GM06990 (cell line): ENCODE measurements around the gene ITCH.
"Not testable (repeated sequence)": the region's sequence is repeated elsewhere in the genome, so short reads cannot be mapped to it uniquely, and the experiment has no call there.

ENCODE experiments used
- DNase-seq: peaks from one replicate; pipeline ENCODE4 v3.0.0-alpha.2; 2011; ENCODE audit not compliant: insufficient read length; ENCODE audit errors: extremely low read depth
- H3K27me3 ChIP-seq: replicated peaks from 2 replicates; pipeline ENCODE4 v1.6.0; 2011; ENCODE audit warnings: low read length; ENCODE audit not compliant: control insufficient read depth, insufficient read depth
- H3K36me3 ChIP-seq: 2 replicates; pipeline ENCODE4 v1.5.1; 2011; ENCODE audit warnings: low read length; ENCODE audit not compliant: control insufficient read depth, insufficient read depth
- H3K4me3 ChIP-seq: replicated peaks from 2 replicates; pipeline ENCODE4 v1.5.1; 2011; ENCODE audit warnings: low read depth, mild to moderate bottlenecking, control low read depth, low read length
- TF ChIP-seq, protein P1 (sequence below): IDR thresholded peaks from 2 replicates; pipeline ENCODE4 v1.5.1; 2011; ENCODE audit warnings: low read length, control low read depth, mild to moderate bottlenecking, inconsistent platforms; ENCODE audit not compliant: insufficient read depth, poor library complexity, severe bottlenecking

ITCH gene

DNA sequence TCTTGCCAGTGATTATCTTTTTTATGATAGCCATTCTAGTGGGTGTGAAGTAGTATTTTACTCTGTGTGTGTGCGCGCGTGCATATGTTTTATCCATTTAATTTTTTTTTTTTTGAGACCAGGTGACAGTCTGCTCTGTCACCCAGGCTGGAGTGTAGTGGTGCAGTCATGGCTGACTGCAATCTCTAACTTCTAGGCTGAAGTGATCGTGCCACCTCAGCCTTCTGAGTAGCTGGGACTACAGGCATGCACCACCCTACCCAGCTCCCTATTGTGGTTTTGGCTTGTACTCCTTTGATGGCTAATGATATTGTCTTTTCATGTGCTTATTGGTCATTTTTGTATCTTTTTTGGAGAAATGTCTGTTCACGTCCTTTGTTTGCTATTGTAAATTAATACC lies 33.3 kb downstream of the ITCH start:
- TF ChIP-seq, protein P1, sequence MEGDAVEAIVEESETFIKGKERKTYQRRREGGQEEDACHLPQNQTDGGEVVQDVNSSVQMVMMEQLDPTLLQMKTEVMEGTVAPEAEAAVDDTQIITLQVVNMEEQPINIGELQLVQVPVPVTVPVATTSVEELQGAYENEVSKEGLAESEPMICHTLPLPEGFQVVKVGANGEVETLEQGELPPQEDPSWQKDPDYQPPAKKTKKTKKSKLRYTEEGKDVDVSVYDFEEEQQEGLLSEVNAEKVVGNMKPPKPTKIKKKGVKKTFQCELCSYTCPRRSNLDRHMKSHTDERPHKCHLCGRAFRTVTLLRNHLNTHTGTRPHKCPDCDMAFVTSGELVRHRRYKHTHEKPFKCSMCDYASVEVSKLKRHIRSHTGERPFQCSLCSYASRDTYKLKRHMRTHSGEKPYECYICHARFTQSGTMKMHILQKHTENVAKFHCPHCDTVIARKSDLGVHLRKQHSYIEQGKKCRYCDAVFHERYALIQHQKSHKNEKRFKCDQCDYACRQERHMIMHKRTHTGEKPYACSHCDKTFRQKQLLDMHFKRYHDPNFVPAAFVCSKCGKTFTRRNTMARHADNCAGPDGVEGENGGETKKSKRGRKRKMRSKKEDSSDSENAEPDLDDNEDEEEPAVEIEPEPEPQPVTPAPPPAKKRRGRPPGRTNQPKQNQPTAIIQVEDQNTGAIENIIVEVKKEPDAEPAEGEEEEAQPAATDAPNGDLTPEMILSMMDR, result no peak
- peaks cover 4% of the 10 kb centered on the region for H3K36me3 ChIP-seq
- DNase-seq, result no peak
- H3K27me3 ChIP-seq, result no peaks in the 10 kb centered on the region
- no peak overlapping the region for H3K4me3 ChIP-seq

DNA sequence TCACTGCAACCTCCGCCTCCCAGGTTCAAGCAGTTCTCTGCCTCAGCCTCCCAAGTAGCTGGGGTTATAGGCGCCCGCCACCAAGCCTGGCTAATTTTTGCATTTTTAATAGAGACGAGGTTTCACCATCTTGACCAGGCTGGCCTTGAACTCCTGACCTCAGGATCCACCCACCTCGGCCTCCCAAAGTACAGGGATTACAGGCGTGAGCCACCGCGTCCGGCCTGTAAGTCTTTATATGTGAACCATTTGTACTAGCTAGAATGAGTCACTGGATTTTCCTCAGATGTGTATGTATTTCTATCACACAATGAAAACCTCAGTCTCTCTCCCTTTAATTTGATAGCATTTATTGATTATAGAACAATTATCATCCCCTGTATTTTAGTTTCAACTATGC lies 34.0 kb downstream of the ITCH start:
- Histone ChIP-seq H3K27me3 (no peaks in the 10 kb centered on the region), H3K4me3 (no peak overlapping the region), H3K36me3 (peaks cover 4% of the 10 kb centered on the region)
- TF ChIP-seq, protein P1, result no peak
- no peak for DNase-seq

DNA sequence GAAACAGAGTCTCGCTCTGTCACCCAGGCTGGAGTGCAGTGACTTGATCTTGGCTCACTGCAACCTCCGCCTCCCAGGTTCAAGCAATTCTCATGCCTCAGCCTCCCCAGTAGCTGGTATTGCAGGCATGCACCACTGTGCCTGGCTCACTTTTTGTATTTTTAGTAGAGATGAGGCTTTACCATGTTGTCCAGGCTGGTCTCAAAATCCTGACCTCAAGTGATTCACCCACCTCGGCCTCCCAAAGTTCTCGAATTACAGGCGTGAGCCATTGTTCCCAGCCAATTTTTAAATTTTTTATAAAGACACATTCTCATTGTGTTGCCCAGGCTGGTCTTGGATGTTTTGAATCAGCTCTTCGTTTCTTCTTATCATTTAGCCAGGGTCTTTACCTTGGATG lies 37.7 kb downstream of the ITCH start:
- DNase-seq, H3K36me3 ChIP-seq, H3K4me3 ChIP-seq, H3K27me3 ChIP-seq: not testable (repeated sequence)

DNA sequence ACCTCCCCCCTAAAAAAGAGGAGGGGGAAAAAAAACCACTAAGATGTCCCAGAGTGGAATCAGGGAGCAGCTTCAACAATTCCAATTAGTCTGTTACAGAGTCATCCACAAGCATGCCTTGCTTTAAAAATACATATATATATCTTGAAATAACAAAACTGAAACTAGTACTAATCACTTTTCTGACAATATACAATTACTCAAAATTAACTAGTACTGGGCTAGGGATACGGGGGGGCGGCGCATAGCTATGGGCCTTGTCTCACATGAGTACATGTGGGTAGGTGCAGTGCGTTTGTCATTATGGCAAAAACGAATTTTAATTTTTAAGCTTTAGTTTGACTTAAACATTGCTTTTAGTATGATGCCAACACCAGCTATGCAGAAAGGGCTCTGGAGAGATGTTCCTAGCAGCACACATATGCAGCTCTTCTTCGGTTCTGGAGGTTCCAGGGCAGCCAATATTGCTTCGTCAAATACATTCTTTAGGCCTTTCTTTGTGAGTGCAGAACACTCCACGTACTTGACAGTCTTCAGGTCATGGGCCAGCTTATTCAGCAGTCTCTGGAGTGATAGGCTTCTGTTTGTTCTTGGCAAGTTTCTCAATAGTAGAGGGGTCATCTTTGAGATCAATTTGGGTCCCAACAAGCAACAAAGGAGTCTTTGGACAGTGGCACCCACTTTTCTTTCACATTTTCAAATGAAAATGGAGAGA lies 38.8 kb downstream of the ITCH start:
- Histone ChIP-seq H3K27me3 (no peaks in the 10 kb centered on the region), H3K4me3 (no peak overlapping the region), H3K36me3 (no peaks in the 10 kb centered on the region)
- no peak for DNase-seq
- TF ChIP-seq, protein P1, result no peak

DNA sequence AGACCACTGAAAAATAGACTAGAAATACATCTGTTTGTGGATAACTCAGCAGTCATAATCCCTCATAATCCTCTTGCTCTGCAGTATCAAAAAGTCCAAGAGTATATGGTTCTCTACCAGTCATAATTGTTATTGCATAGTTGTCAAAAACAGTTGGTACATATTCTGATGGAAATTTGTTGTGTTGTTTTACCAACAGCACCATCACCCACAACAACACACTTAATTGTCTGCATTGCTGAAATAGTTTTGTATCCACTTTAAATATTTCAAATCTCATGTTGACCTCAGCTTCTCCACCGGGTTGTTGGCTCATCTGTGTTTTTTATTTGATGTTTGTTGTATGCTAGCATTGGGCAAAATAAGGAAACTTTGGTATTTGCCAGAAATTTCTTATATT lies 39.4 kb downstream of the ITCH start:
- H3K4me3 ChIP-seq, result no peak overlapping the region
- H3K27me3 ChIP-seq, result no peaks in the 10 kb centered on the region
- TF ChIP-seq, protein P1, result no peak
- DNase-seq, result no peak
- H3K36me3 ChIP-seq, result no peaks in the 10 kb centered on the region

DNA sequence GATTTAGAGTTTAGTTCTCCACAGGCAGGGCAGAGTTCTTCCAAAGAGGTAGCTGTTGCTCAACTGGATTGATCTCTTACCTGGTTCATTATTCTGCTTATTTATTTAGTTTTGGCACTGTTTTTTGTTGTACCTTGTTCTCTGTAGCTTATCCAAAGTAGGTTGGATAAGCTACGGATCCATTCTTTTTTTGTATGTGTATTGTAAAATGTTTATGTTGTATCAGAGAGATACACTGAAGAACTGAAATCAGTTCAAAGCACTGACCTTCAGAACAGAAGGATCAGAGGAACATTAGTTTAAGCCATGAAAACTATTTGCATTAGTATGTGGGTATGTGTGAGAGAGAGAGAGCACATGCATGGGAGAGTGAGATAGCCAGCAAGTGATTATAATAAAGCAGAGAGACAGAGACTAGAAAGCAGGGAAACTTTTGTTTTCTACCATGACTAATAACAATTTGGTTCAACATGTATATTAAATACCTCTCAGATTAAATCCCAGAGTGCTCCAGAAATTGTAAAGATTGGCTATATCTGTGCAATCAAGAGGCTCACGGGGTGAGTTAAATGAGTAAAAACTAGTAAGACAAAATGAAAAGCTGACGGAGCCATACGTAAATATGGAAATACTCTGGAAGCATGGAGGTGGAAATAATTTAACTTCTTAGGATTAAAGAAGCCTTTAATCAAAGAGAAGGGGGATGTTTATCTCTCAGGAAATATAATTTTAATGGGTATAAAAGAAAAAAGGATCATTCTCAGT lies 40.2 kb downstream of the ITCH start:
- no peak overlapping the region for H3K4me3 ChIP-seq
- TF ChIP-seq, protein P1, result no peak

More for the DNA sequence above, 40.2 kb downstream of the ITCH start:
- Histone ChIP-seq H3K27me3 (no peaks in the 10 kb centered on the region), H3K36me3 (no peaks in the 10 kb centered on the region)
- no peak for DNase-seq
